H1 (cell line): ENCODE results near the gene R3HDM2. TPM values are rescaled to one million over a fixed set of nuclear protein-coding genes. Genes with fewer than 3 reads are reported as not detected.

Source experiments
- ATF2 ChIP-seq: IDR thresholded peaks from 2 replicates; pipeline ENCODE4 v1.6.1; 2012; ENCODE audit warnings: low read length, inconsistent platforms
- EZH2 ChIP-seq: fragments of 200-600 bp; sonication (generic); IDR thresholded peaks from 2 replicates; pipeline ENCODE4 v1.7.1; 2012; ENCODE audit warnings: low read depth, mild to moderate bottlenecking, moderate library complexity, low read length, inconsistent platforms; ENCODE audit not compliant: severe bottlenecking
- GABPA ChIP-seq: IDR thresholded peaks from 2 replicates; pipeline ENCODE4 v1.6.1; 2011; ENCODE audit warnings: mild to moderate bottlenecking, low read length, moderate library complexity, borderline replicate concordance; ENCODE audit not compliant: insufficient read depth
- MAFK ChIP-seq: IDR thresholded peaks from 2 replicates; pipeline ENCODE4 v1.6.1; 2012; ENCODE audit warnings: low read depth, mild to moderate bottlenecking, improper control_type of control experiment, low read length
- TEAD4 ChIP-seq: IDR thresholded peaks from 2 replicates; pipeline ENCODE4 v1.6.1; 2012; ENCODE audit warnings: low read depth, low read length, inconsistent platforms, mixed read lengths
- polyA plus RNA-seq, 7 experiments: library from polyadenylated mRNA; depleted of rRNA in 3 of 7; stranded (reverse) in 5 of 7; unstranded in 2 of 7; fragments of >200 nt in 5 of 7; fragments of 200-250 nt in 2 of 7; gene quantifications; 1 replicate in 5 of 7; 2 replicates in 1 of 7; 4 replicates in 1 of 7; pipeline versions ENCODE4 v1.2.1 to v1.2.3, GENCODE V29; 2011 to 2013; ENCODE audit warnings: missing spikeins in 2 of 7, mixed read lengths in 2 of 7
- total RNA-seq: library from RNA; stranded (reverse); fragmentation: NEBNext Ultra II Directional; extraction: Animal tissue kit (Norgen Biotek cat#: 25700); gene quantifications from 2 replicates; pipeline ENCODE4 v1.2.1, GENCODE V29; 2021
- TF ChIP-seq, protein P1 (sequence below): IDR thresholded peaks from 2 replicates; pipeline ENCODE4 v1.6.1; 2012; ENCODE audit warnings: inconsistent platforms

Gene R3HDM2
- total and polyA plus RNA-seq, 2 of the 8 experiments (the other 6 are each of a cell fraction or from before 2014, with no cell fraction given): 25.6 to 27.0 TPM

GRCh38 chr12:57479376-57480115, 48.7 kb upstream of the R3HDM2 start, which contains the start of gene ARHGAP9 (continued):
- TF ChIP-seq GABPA (no peak), TEAD4 (no peak), EZH2 (no peak), ATF2 (no peak), MAFK (no peak)
- TF ChIP-seq, protein P1, sequence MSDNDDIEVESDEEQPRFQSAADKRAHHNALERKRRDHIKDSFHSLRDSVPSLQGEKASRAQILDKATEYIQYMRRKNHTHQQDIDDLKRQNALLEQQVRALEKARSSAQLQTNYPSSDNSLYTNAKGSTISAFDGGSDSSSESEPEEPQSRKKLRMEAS: no peak
